Astrocyte (in vitro differentiated cells and primary cell): ENCODE results near the gene SMAD4.

Experiments used
- EZH2 ChIP-seq: IDR thresholded peaks from 2 replicates; pipeline ENCODE4 v1.6.1; 2012; ENCODE audit warnings: mild to moderate bottlenecking, low read length, inconsistent platforms; ENCODE audit not compliant: insufficient read depth
- TF ChIP-seq, protein P1 (sequence below): IDR thresholded peaks from 2 replicates; pipeline ENCODE4 v1.5.1; 2011; ENCODE audit warnings: low read depth, mild to moderate bottlenecking, inconsistent platforms, low read length, moderate library complexity; ENCODE audit not compliant: insufficient read depth

DNA sequence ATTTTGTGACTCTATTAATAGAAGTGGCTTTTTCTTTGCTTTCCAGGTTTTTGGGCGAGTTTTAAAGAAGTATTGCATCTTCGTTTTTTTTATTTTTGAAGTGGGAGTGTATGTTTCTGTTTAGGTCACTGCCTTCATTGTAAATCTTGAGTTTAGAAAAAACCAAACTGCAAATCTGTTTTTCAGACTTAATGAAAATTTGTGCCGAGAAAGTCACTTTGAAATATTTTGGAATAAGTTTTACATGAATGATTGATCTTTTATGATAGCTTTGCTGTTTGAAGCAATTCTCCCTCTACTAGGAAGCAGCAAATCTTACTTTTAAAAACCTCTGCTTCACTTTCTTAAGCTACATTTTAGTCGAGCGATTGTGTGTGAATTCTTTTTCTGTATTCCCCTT, 2.2 kb downstream of the SMAD4 start:
- TF ChIP-seq, protein P1, sequence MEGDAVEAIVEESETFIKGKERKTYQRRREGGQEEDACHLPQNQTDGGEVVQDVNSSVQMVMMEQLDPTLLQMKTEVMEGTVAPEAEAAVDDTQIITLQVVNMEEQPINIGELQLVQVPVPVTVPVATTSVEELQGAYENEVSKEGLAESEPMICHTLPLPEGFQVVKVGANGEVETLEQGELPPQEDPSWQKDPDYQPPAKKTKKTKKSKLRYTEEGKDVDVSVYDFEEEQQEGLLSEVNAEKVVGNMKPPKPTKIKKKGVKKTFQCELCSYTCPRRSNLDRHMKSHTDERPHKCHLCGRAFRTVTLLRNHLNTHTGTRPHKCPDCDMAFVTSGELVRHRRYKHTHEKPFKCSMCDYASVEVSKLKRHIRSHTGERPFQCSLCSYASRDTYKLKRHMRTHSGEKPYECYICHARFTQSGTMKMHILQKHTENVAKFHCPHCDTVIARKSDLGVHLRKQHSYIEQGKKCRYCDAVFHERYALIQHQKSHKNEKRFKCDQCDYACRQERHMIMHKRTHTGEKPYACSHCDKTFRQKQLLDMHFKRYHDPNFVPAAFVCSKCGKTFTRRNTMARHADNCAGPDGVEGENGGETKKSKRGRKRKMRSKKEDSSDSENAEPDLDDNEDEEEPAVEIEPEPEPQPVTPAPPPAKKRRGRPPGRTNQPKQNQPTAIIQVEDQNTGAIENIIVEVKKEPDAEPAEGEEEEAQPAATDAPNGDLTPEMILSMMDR, result no peak
- no peak for TF ChIP-seq EZH2
